Ishikawa (cell line): ENCODE data around the gene CHM.

Experiments used
- CREB1 ChIP-seq: IDR thresholded peaks from 2 replicates; pipeline ENCODE4 v1.6.1; 2012; ENCODE audit warnings: low read depth
- EP300 ChIP-seq: IDR thresholded peaks from 2 replicates; pipeline ENCODE4 v1.6.1; 2012; ENCODE audit warnings: borderline replicate concordance
- FOXM1 ChIP-seq: IDR thresholded peaks from 2 replicates; pipeline ENCODE4 v1.6.1; 2012; ENCODE audit warnings: low read depth, borderline replicate concordance
- RAD21 ChIP-seq: IDR thresholded peaks from 2 replicates; pipeline ENCODE4 v1.6.1; 2012; ENCODE audit warnings: low read depth
- REST ChIP-seq: IDR thresholded peaks from 2 replicates; pipeline ENCODE4 v1.6.1; 2012; ENCODE audit warnings: low read depth, mild to moderate bottlenecking
- TCF12 ChIP-seq: IDR thresholded peaks from 2 replicates; pipeline ENCODE4 v1.6.1; 2012; ENCODE audit warnings: low read depth
- YY1 ChIP-seq: IDR thresholded peaks from 2 replicates; pipeline ENCODE4 v1.6.1; 2012; ENCODE audit warnings: low read depth

DNA sequence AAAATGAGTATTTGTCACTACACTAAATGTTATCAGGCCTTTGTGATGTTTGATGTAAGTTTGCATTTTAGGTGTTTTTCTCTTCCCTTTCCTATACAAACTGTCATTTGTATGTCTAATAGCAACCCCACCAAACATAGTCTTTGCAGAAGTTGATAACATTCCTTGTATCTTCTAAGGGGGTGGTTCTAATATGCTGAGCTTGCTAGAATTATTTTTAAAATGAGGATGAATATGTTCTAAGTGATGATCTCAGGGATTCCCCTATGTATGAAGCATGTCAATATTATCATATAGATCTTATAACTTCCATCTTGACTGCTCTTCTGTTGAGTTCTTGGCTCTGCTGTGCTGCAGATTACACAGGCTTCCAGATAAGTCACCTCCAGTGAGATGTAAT, 3.1 kb downstream of the CHM start:
- TF ChIP-seq TCF12 (no peak), REST (no peak), YY1 (no peak), RAD21 (no peak), EP300 (no peak), CREB1 (no peak), FOXM1 (no peak)
